ENCODE results near the gene AGBL4.

GRCh38 chr1:48649880-48650279 is 1373.9 kb downstream of the AGBL4 start:
- TF ChIP-seq POLR2AphosphoS5 (IDR thresholded peaks at IDR 0.05; ENCODE audit: low read depth, low read length) (no peak), POLR2A (IDR thresholded peaks at IDR 0.05; ENCODE audit: low read depth, low read length) (no peak), TAF1 (IDR thresholded peaks at IDR 0.05; ENCODE audit: low read depth, low read length) (no peak), POU2F2 (IDR thresholded peaks at IDR 0.05; ENCODE audit: low read depth, low read length) (no peak), PAX5 (IDR thresholded peaks at IDR 0.05; ENCODE audit: insufficient read depth, low read length, severe bottlenecking) (no peak), SPI1 (IDR thresholded peaks at IDR 0.05; ENCODE audit: low read depth, low read length) (no peak)
